Activated CD8-positive, alpha-beta memory T cell treated with anti-CD3 and anti-CD28 coated beads, Interleukin-2, amount 50 U/mL, for 24 hours (primary cell): ENCODE results near the gene RAD51B.
"Not testable (repeated sequence)": the region's sequence is repeated elsewhere in the genome, so short reads cannot be mapped to it uniquely, and the experiment has no call there.

Experiments used
- DNase-seq: peaks from one replicate; pipeline ENCODE4 v3.0.0-alpha.2; 2020; ENCODE audit errors: extremely low read depth

Gene RAD51B

GRCh38 chr14:67944605-67945004, 125.0 kb downstream of the RAD51B start:
- DNase-seq: no peak

GRCh38 chr14:67949771-67950170, 130.2 kb downstream of the RAD51B start:
- no peak for DNase-seq

- no peak for DNase-seq
These were observed 130.8 kb downstream of the RAD51B start for GRCh38 chr14:67950386-67950785.

GRCh38 chr14:67951529-67952135, 132.1 kb downstream of the RAD51B start:
- no peak for DNase-seq

- no peak for DNase-seq
These were observed 132.8 kb downstream of the RAD51B start for GRCh38 chr14:67952381-67952780.

- no peak for DNase-seq
These were observed 133.2 kb downstream of the RAD51B start for GRCh38 chr14:67952786-67953185.

- DNase-seq: no peak
These were observed 135.7 kb downstream of the RAD51B start for GRCh38 chr14:67955261-67955660.

GRCh38 chr14:67957946-67958345, 138.4 kb downstream of the RAD51B start:
- no peak for DNase-seq

- no peak for DNase-seq
These were observed 142.1 kb downstream of the RAD51B start for GRCh38 chr14:67961676-67962075.

- no peak for DNase-seq
These were observed 142.7 kb downstream of the RAD51B start for GRCh38 chr14:67962215-67962644.

GRCh38 chr14:67963545-67963944, 144.0 kb downstream of the RAD51B start:
- DNase-seq: no peak

GRCh38 chr14:67963960-67964812, 144.6 kb downstream of the RAD51B start:
- no peak for DNase-seq

GRCh38 chr14:67965696-67966095, 146.1 kb downstream of the RAD51B start:
- no peak for DNase-seq

- no peak for DNase-seq
These were observed 147.6 kb downstream of the RAD51B start for GRCh38 chr14:67967206-67967605.

GRCh38 chr14:67967970-67968369, 148.4 kb downstream of the RAD51B start:
- DNase-seq: not testable (repeated sequence)

GRCh38 chr14:67970923-67971322, 151.3 kb downstream of the RAD51B start:
- no peak for DNase-seq

GRCh38 chr14:67971627-67972625, 152.3 kb downstream of the RAD51B start:
- DNase-seq: no peak

- DNase-seq: no peak
These were observed 153.9 kb downstream of the RAD51B start for GRCh38 chr14:67973436-67973835.

- DNase-seq: no peak
These were observed 155.9 kb downstream of the RAD51B start for GRCh38 chr14:67975470-67975869.

- DNase-seq: no peak
These were observed 158.0 kb downstream of the RAD51B start for GRCh38 chr14:67977434-67978034.

GRCh38 chr14:67978749-67979148, 159.2 kb downstream of the RAD51B start:
- no peak for DNase-seq
